Mesendoderm (in vitro differentiated cells): ENCODE data around the gene SDCCAG8.

ENCODE experiments used
- DNase-seq: peaks from one replicate; pipeline ENCODE4 v3.0.0; 2013
- H2AK5ac ChIP-seq: 2 replicates; pipeline ENCODE4 v1.6.1; 2013; ENCODE audit warnings: low read length, inconsistent platforms
- H2BK120ac ChIP-seq: 2 replicates; pipeline ENCODE4 v1.6.1; 2013; ENCODE audit warnings: low read depth, mild to moderate bottlenecking, low read length, moderate library complexity, mixed read lengths
- H2BK15ac ChIP-seq: replicated peaks from 2 replicates; pipeline ENCODE4 v1.6.1; 2013; ENCODE audit warnings: low read depth, mild to moderate bottlenecking, moderate library complexity
- H2BK5ac ChIP-seq: 2 replicates; pipeline ENCODE4 v1.6.1; 2013; ENCODE audit warnings: low read length, inconsistent platforms
- H3K18ac ChIP-seq: 2 replicates; pipeline ENCODE4 v1.6.1; 2013; ENCODE audit warnings: mild to moderate bottlenecking, low read length, mixed read lengths
- H3K23ac ChIP-seq: one replicate; pipeline ENCODE4 v1.6.1; 2013; ENCODE audit warnings: low read length
- H3K27ac ChIP-seq: 2 replicates; pipeline ENCODE4 v1.5.1; 2013; ENCODE audit warnings: low read depth, mild to moderate bottlenecking, inconsistent platforms, low read length, moderate library complexity
- H3K27me3 ChIP-seq: 2 replicates; pipeline ENCODE4 v1.6.1; 2013; ENCODE audit warnings: low read length, control low read depth, mild to moderate bottlenecking, inconsistent platforms; ENCODE audit not compliant: insufficient read depth, poor library complexity
- H3K36me3 ChIP-seq: 2 replicates; pipeline ENCODE4 v1.6.1; 2013; ENCODE audit warnings: low read length, inconsistent platforms; ENCODE audit not compliant: control insufficient read depth, insufficient read depth
- H3K4ac ChIP-seq: one replicate; pipeline ENCODE4 v1.6.1; 2013; ENCODE audit warnings: low read depth, mild to moderate bottlenecking, low read length, moderate library complexity
- H3K4me1 ChIP-seq: 2 replicates; pipeline ENCODE4 v1.6.1; 2013; ENCODE audit warnings: low read depth, low read length, inconsistent platforms; ENCODE audit not compliant: control insufficient read depth
- H3K4me2 ChIP-seq: 2 replicates; pipeline ENCODE4 v1.6.1; 2013; ENCODE audit warnings: low read length
- H3K4me3 ChIP-seq: 2 replicates; pipeline ENCODE4 v1.5.1; 2013; ENCODE audit warnings: mild to moderate bottlenecking, low read length
- H3K56ac ChIP-seq: one replicate; pipeline ENCODE4 v1.6.1; 2013; ENCODE audit warnings: low read length
- H3K79me1 ChIP-seq: 2 replicates; pipeline ENCODE4 v1.6.1; 2013; ENCODE audit warnings: low read length, inconsistent platforms
- H3K79me2 ChIP-seq: 2 replicates; pipeline ENCODE4 v1.6.1; 2013; ENCODE audit warnings: mild to moderate bottlenecking, low read length; ENCODE audit not compliant: control insufficient read depth, insufficient read depth
- H3K9ac ChIP-seq: 2 replicates; pipeline ENCODE4 v1.6.1; 2013; ENCODE audit warnings: low read length, inconsistent platforms
- H4K5ac ChIP-seq: one replicate; pipeline ENCODE4 v1.6.1; 2013; ENCODE audit warnings: low read length
- H4K8ac ChIP-seq: one replicate; pipeline ENCODE4 v1.6.1; 2013; ENCODE audit warnings: low read depth, mild to moderate bottlenecking, control low read depth, low read length, moderate library complexity
- WGBS: extraction: QIAGEN DNeasy Blood & Tissue Kit; methylation state at CpG from one replicate; pipeline ENCODE4 v1.1.7; 2013; ENCODE audit warnings: low lambda C conversion rate, missing lambda C conversion rate; ENCODE audit not compliant: insufficient coverage; ENCODE audit errors: extremely low coverage; 5-methylcytosine and 5-hydroxymethylcytosine counted together

SDCCAG8 gene

GRCh38 chr1:243510928-243511327, 255.1 kb downstream of the SDCCAG8 start:
- no peak overlapping the region for H3K23ac ChIP-seq
- no peak overlapping the region for H3K9ac ChIP-seq
- no peak overlapping the region for H3K18ac ChIP-seq
- no peak overlapping the region for H2AK5ac ChIP-seq
- H4K5ac ChIP-seq: no peak overlapping the region
- no peaks in the 10 kb centered on the region for H3K36me3 ChIP-seq
- no peak overlapping the region for H3K4ac ChIP-seq
- H2BK5ac ChIP-seq: no peak overlapping the region
- no peaks in the 10 kb centered on the region for H3K79me2 ChIP-seq
- no peak overlapping the region for H2BK15ac ChIP-seq
- H3K4me3 ChIP-seq: no peak overlapping the region
- no peaks in the 10 kb centered on the region for H3K79me1 ChIP-seq
- H3K27me3 ChIP-seq: no peaks in the 10 kb centered on the region
- H4K8ac ChIP-seq: no peak overlapping the region
- no CpG with 5 or more reads among the region's 3 CpGs for WGBS
- no peak overlapping the region for H2BK120ac ChIP-seq
- no peak overlapping the region for H3K4me2 ChIP-seq
- DNase-seq: no peak
- no peaks in the 10 kb centered on the region for H3K4me1 ChIP-seq
- H3K56ac ChIP-seq: no peak overlapping the region
- no peak overlapping the region for H3K27ac ChIP-seq

- Histone ChIP-seq H2BK120ac (no peak overlapping the region), H2BK5ac (no peak overlapping the region), H3K79me2 (no peaks in the 10 kb centered on the region), H2AK5ac (no peak overlapping the region), H3K4me2 (no peak overlapping the region), H3K9ac (no peak overlapping the region), H3K18ac (no peak overlapping the region), H3K27me3 (no peaks in the 10 kb centered on the region), H3K4ac (no peak overlapping the region), H3K36me3 (no peaks in the 10 kb centered on the region), H3K56ac (no peak overlapping the region), H3K79me1 (no peaks in the 10 kb centered on the region), H3K4me1 (no peaks in the 10 kb centered on the region), H4K8ac (no peak overlapping the region), H3K27ac (no peak overlapping the region), H3K4me3 (no peak overlapping the region), H3K23ac (no peak overlapping the region), H2BK15ac (no peak overlapping the region), H4K5ac (no peak overlapping the region)
- WGBS: no CpG with 5 or more reads among the region's 7 CpGs
- no peak for DNase-seq
Measured at GRCh38 chr1:243513726-243514491, 258.1 kb downstream of the SDCCAG8 start.

- Histone ChIP-seq H3K4me3 (no peak overlapping the region), H2BK120ac (no peak overlapping the region), H3K18ac (no peak overlapping the region), H3K79me1 (no peaks in the 10 kb centered on the region), H4K5ac (no peak overlapping the region), H3K9ac (no peak overlapping the region), H3K79me2 (no peaks in the 10 kb centered on the region), H3K36me3 (no peaks in the 10 kb centered on the region), H3K27me3 (no peaks in the 10 kb centered on the region), H3K27ac (no peak overlapping the region), H2BK15ac (no peak overlapping the region), H4K8ac (no peak overlapping the region), H3K4me1 (no peaks in the 10 kb centered on the region), H3K23ac (no peak overlapping the region), H2BK5ac (no peak overlapping the region), H3K4ac (no peak overlapping the region), H3K4me2 (no peak overlapping the region), H3K56ac (no peak overlapping the region), H2AK5ac (no peak overlapping the region)
- no CpG with 5 or more reads among the region's 1 CpG for WGBS
- DNase-seq: no peak
Measured at GRCh38 chr1:243514927-243515326, 259.1 kb downstream of the SDCCAG8 start.

- H4K5ac ChIP-seq: no peak overlapping the region
- H3K56ac ChIP-seq: no peak overlapping the region
- no peak overlapping the region for H3K9ac ChIP-seq
- H3K4me3 ChIP-seq: no peak overlapping the region
- WGBS: no CpG with 5 or more reads among the region's 1 CpG
- H3K27me3 ChIP-seq: no peaks in the 10 kb centered on the region
- H3K79me2 ChIP-seq: no peaks in the 10 kb centered on the region
- H4K8ac ChIP-seq: no peak overlapping the region
- H3K79me1 ChIP-seq: no peaks in the 10 kb centered on the region
- no peak overlapping the region for H3K18ac ChIP-seq
- no peak overlapping the region for H2AK5ac ChIP-seq
- H3K4me2 ChIP-seq: no peak overlapping the region
- no peak overlapping the region for H2BK5ac ChIP-seq
- no peak overlapping the region for H3K23ac ChIP-seq
- H3K27ac ChIP-seq: no peak overlapping the region
- DNase-seq: peak; percentile 74
- no peak overlapping the region for H2BK120ac ChIP-seq
- no peak overlapping the region for H2BK15ac ChIP-seq
- H3K4me1 ChIP-seq: peaks cover 2% of the 10 kb centered on the region
- no peak overlapping the region for H3K4ac ChIP-seq
- H3K36me3 ChIP-seq: no peaks in the 10 kb centered on the region
Measured at GRCh38 chr1:243520831-243521230, 265.0 kb downstream of the SDCCAG8 start.

- no peak overlapping the region for H2BK120ac ChIP-seq
- H2BK5ac ChIP-seq: no peak overlapping the region
- H3K4me2 ChIP-seq: no peak overlapping the region
- H3K56ac ChIP-seq: no peak overlapping the region
- no CpG with 5 or more reads among the region's 5 CpGs for WGBS
- H4K8ac ChIP-seq: no peak overlapping the region
- H3K27me3 ChIP-seq: no peaks in the 10 kb centered on the region
- no peak overlapping the region for H2BK15ac ChIP-seq
- no peak overlapping the region for H3K4me3 ChIP-seq
- DNase-seq: no peak
- no peaks in the 10 kb centered on the region for H3K79me2 ChIP-seq
- H3K4me1 ChIP-seq: peaks cover 2% of the 10 kb centered on the region
- H3K79me1 ChIP-seq: no peaks in the 10 kb centered on the region
- H3K9ac ChIP-seq: no peak overlapping the region
- H3K36me3 ChIP-seq: no peaks in the 10 kb centered on the region
- H3K4ac ChIP-seq: no peak overlapping the region
- no peak overlapping the region for H2AK5ac ChIP-seq
- no peak overlapping the region for H4K5ac ChIP-seq
- H3K23ac ChIP-seq: no peak overlapping the region
- H3K18ac ChIP-seq: no peak overlapping the region
- H3K27ac ChIP-seq: no peak overlapping the region
Measured at GRCh38 chr1:243523766-243524165, 267.9 kb downstream of the SDCCAG8 start.

- Histone ChIP-seq H3K56ac (no peak overlapping the region), H2BK5ac (no peak overlapping the region), H2BK15ac (no peak overlapping the region), H4K5ac (no peak overlapping the region), H3K4me1 (peaks cover 2% of the 10 kb centered on the region), H2AK5ac (no peak overlapping the region), H3K23ac (no peak overlapping the region), H3K27ac (no peak overlapping the region), H3K27me3 (no peaks in the 10 kb centered on the region), H3K4me2 (no peak overlapping the region), H4K8ac (no peak overlapping the region), H3K79me2 (no peaks in the 10 kb centered on the region), H3K4ac (no peak overlapping the region), H3K4me3 (no peak overlapping the region), H3K9ac (no peak overlapping the region), H2BK120ac (no peak overlapping the region), H3K36me3 (no peaks in the 10 kb centered on the region), H3K18ac (peak overlapping the region; percentile 39), H3K79me1 (no peaks in the 10 kb centered on the region)
- WGBS: no CpG with 5 or more reads among the region's 2 CpGs
- DNase-seq: no peak
Measured at GRCh38 chr1:243525085-243525487, 269.2 kb downstream of the SDCCAG8 start.
